ENCODE results near the gene DEFB114. TPM values are rescaled to one million over a fixed set of nuclear protein-coding genes. Genes with fewer than 3 reads are reported as not detected.

The DEFB114 gene
- polyA plus RNA-seq, 4 donors, result not detected

DNA sequence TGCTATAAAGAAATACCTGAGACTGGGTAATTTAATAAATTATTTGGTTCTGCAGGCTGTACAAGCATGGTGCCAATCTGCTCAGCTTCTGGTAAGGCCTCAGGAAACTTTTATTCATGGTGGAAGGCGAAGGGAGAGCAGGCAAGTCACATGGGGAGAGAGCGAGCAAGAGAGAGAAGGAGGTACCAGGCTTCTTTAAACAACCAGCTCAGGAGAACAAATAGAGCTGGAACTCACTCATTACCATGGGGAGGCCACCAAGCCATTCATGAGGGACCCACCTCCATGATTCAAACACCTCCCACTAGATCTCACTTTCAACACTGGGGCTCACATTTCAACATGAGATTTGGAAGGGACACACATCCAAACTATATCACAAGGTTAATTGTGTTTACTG, 52.7 kb downstream of the DEFB114 start:
- no peak overlapping the region for H3K4me3 ChIP-seq (ENCODE audit: low read depth in 1 of 3, low read length in 3 of 3)
- no peak overlapping the region for H3K27ac ChIP-seq (ENCODE audit: low read depth in 1 of 3, low read length in 2 of 3)
- no peaks in the 10 kb centered on the region for H3K36me3 ChIP-seq (ENCODE audit: control insufficient read depth in 3 of 3, insufficient read depth in 2 of 3, low read depth in 1 of 3, low read length in 3 of 3)
- FAIRE-seq (no peak), DNase-seq (no peak)
- no peaks in the 10 kb centered on the region for H3K27me3 ChIP-seq (ENCODE audit: control insufficient read depth in 3 of 3, insufficient read depth in 3 of 3, low read length in 3 of 3)
- 61 to 80% (median 76%) methylated on average over 2 of the region's 2 CpGs for WGBS, 3 donors
- H3K9me3 ChIP-seq (ENCODE audit: control insufficient read depth in 2 of 2, insufficient read depth in 1 of 2, low read depth in 1 of 2, low read length in 1 of 2), result no peaks in the 10 kb centered on the region
- no peaks in the 10 kb centered on the region for H3K4me1 ChIP-seq (ENCODE audit: control insufficient read depth in 3 of 3, insufficient read depth in 2 of 3, low read depth in 1 of 3, low read length in 2 of 3)

Other genes starting within 250 kb of the DEFB114 start
- gene CRISP3, start 219.8 kb downstream of the DEFB114 start, polyA plus RNA-seq, result under 1 TPM in 2 of 4 donors, not detected in 2; 0.06 to 0.13 TPM
- under 1 TPM in 1 of 4 donors, not detected in 3; 0.31 TPM for gene PGK2, start 176.9 kb downstream of the DEFB114 start, polyA plus RNA-seq
- under 1 TPM in 1 of 4 donors, not detected in 3; 0.16 TPM for gene CRISP1, start 97.6 kb downstream of the DEFB114 start, polyA plus RNA-seq
- gene DEFB113, start 5.5 kb upstream of the DEFB114 start, polyA plus RNA-seq, result not detected
- not detected for gene DEFB110, start 57.8 kb upstream of the DEFB114 start, polyA plus RNA-seq
- gene DEFB112, start 85.8 kb upstream of the DEFB114 start, polyA plus RNA-seq, result not detected

Measured in small intestine (tissue), 7 donors.